NCI-H2196 (cell line): ENCODE measurements around the gene SF3B3.
"Not testable (repeated sequence)": the region's sequence is repeated elsewhere in the genome, so short reads cannot be mapped to it uniquely, and the experiment has no call there.

Experiments used
- DNase-seq: peaks from one replicate; lab custom pipeline; 2025; ENCODE audit not compliant: unreplicated experiment; lab: John Stamatoyannopoulos, UW

Gene SF3B3

GRCh38 chr16:70612931-70613330, 89.3 kb downstream of the SF3B3 start:
- no peak for DNase-seq

- no peak for DNase-seq
These were observed 90.8 kb downstream of the SF3B3 start for GRCh38 chr16:70614208-70614951.

- no peak for DNase-seq
These were observed 92.3 kb downstream of the SF3B3 start for GRCh38 chr16:70615945-70616344.

- DNase-seq: not testable (repeated sequence)
These were observed 98.2 kb downstream of the SF3B3 start for GRCh38 chr16:70621864-70622263.
